HG02678 (cell line): Measurements from ENCODE around the gene MLPH.
"Not testable (repeated sequence)": the region's sequence is repeated elsewhere in the genome, so short reads cannot be mapped to it uniquely, and the experiment has no call there.

ENCODE experiments used
- ATAC-seq: cut with Tn5 transposase; IDR thresholded peaks from one replicate; pipeline ENCODE4 v1.9.1; 2021; ENCODE audit warnings: mild to moderate bottlenecking, moderate library complexity; ENCODE audit not compliant: unreplicated experiment

The MLPH gene

DNA sequence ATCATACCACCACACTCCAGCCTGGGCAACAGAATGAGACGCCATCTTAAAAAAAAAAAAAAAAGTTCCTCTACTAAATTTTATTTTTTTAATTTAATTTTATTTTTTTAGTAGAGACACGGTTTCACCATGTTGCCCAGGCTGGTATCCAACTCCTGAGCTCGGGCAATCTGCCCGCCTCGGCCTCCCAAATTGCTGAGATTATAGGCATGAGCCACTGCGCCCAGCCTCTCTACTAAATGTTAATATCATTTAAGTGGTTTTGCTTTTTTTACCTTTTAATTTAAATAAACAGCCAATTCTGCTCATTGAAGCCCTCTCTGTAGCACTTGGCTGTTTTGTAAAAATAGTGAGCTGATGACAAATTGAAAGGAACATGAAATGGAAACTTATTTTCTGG, 94.3 kb downstream of the MLPH start:
- no peak for ATAC-seq

DNA sequence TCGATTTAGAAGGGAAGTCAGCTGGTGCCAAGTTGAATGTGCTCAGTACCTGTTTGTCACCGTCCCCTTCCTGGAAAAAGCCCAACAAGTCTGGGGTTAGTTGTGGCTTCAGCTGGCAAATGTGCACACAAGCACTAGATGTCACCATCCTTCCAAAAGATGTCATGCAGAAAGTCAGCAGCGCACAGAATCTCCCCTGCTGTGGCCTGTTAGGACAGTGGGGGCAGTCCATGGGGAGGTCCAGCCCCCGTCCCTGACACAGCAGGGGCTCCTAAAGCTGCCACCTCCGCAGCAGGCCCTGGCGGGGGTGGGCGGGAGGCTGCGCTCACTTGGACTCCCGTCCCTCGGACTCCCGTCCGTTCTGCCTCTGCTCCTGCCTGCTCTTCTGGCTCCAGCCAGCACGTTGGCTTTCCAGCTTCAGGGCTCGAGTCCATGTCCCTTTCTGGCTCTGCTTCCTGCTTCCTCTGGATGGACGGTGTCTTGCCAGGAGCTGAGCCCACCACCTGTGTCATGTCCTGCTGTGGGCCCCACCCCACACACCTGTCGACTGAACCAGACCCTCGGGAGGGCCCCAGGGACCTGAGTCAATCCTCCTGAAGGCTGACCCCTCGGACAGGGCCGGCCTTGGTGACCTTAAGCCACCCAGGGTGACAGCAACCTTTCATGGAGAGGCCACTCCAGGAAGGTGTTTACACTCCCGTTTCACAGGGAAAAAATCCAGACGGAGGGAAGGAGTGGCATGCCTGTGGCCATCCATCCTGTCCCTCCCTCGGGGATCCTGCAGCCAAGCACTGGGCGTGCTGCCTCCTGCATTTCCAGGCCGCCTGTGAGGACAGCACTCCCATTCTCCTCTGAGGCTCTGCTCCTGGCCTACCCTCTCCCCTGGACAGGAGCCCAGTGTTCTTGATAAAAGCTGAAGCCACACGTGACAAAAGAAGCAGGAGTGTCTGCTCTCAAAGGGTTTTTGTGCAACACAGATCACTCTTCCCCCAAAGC, 95.0 kb downstream of the MLPH start:
- ATAC-seq = no peak

DNA sequence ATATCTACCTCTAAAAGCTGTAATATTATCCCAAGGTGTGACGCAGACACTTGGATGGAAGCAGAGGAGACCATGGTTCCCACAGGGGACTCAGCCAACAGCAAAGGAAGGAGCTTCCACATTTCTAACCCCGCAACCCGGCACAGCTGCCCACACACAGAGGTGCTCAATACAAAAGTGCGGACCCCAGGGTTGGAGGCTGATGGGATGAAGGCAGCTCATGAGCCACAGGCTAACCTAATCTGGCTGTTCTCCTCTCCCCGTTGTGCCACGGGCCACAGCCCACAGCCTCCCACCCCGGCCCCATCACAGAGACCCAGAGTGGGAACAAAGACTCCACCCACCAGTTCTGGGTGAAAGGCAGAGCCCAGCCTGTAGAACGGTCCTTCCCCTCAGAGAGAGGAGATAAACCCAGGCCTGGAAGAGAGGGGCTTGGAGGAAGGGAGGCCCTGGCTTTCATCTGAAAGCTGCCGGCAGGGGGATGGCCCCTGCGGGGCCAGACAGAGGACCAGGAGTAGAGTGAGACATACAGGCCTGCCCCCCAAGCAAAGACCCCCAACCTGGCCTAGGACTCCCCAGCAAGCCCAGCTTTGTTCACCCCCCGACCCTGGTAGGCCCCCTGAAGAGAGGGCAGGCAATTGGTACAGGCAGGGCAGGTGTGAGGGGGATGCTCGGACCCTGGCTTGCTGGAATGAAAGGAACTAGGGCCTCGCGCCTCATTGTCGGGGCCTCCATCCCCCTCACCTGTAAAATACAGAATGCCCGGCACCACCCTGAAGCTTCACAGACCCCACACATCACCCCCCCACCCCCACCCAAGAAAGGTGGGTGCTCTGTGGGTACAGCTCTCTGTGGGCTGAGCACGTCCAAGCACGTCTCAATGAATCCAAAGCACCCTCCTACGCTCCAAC, 96.6 kb downstream of the MLPH start:
- no peak for ATAC-seq

DNA sequence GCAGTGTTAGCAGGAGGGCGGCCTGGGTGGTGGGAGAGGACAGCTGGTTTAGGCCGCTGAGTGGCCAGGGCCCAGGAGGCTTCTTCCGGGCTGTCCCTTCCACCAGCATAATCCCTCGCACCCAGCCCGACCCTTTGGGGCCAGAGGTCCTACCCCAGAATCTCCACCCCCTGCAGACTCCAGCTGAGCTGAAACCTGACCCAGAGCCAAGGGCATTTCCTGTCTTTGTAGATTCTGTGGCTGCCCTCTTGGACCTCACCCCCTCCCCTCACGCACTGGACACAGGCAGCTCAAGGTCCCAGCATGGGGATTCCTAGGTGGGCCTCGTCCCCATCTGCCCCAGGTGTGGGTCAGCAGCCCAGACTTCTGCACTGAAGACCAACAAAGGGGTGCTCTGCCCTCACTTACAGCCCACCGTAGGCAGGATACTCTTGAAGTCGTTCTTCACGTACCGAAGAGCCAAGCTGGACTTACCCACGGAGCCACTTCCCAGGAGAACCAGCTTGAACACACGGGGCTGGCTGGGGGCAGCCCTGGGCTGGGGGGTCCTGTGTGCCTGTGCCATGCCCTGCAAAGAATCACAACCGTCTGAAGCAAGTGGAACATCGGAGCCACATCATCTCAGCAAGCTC, 98.7 kb downstream of the MLPH start:
- no peak for ATAC-seq

DNA sequence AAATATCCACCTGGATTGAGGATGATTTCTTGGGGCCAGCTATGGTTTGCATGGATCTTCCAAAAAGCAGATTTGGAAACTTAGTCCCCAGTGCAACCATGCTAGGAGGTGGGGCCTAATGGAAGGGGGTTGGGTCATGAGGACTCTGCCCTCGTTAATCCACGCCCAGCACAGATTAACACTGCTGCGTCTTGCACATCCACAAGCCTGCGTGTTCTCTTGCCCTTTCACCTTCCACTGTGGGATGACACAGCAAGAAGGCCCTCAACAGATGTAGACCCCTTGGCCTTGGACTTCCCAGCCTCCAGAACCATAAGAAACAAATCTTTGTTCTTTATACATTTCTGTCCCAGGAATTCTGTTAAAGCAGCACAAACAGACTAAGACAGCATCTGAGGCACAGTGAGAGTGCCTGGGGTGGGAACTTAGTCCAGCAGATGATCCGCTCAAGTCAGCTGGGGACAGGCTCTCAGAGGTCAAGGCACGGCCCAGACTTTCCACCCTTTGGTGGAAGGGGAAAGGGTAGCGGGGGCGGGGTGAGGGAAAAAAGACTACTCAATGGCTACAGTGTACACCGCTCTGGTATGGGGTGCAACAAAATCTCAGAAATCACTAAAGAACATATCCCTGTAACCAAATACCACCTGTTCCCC, 101.1 kb downstream of the MLPH start:
- ATAC-seq = no peak

DNA sequence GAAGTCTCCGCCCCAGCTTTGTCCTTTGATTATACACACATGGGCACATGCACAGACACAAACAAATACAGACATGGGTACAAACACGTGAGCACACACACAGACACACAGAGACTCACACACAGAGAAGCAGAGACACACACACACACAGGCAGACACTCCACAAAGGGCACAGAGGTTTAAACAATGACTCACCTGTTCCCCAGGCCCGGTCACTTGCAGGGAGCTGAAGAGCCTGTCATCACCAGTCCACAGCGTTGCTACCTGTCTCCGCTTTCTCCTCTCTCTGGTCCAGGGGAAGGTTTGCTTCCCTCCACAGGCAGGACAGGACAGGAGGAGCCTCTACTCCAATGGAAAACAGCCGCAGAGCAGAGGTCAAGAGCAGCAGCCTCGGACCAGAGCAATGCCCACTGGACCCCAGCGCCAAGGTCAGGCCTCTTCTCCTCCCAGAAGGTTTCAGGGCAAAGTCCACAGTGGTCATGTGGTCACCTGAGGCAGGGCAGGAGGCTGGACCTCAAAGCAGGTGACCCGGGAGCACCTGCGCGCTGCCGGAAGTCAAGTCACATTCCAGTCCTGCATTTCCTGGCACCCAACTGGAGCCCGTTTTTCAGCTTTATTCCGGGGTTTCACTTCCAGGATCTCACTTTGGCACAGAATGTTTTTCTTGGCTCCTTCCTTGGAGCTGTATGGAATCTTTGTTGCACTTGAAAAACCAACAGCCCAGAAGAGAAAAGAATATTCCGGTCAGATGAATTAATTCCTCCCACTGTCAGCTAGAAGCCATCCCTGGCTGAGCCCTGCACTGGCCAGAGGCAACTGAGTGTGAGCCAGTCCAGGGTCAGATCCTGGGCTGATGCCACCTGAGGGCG, 103.5 kb downstream of the MLPH start, which contains the start of gene RAB17:
Gene RAB17 (minus strand): TSS at position 463 of the 869 bp plus-strand sequence. CDS start 4,580 bp downstream, outside the sequence.
- no peak for ATAC-seq

DNA sequence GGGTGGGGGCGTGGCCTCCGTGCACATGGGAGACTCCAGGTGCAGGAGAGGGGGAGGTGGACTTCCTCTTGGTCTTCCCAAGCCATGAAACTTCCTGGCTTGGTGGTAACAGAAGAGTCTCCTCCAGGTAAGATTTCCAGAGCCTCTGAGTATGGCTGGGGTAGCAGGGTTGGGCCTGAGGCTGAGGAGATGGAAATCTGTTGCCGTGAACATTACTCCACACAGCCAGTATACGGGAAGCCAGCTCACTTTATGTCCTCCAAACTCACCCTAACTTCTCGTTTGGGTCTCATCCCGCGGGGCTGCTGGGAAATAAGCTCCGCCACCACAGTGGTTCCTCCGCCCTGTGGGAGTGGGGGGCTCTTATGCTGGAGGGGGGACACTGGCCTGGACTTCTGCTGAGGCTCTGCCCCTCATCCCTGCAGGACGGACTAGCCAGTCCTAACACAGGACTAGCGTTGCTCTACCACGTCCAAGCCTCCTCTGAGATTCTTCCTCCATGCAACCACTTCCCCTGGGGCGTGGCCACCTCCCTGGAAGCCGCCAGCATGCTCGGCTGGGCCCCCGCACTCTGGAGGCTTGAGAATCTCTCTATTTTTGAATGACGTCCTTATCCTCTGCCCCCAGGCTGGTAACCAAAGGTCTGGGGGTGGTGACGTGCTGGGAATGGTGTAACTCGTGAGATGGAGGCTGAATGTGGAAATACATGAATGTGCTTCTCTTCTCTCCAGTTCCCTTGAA, 104.3 kb downstream of the MLPH start:
- ATAC-seq = peak; percentile 51

DNA sequence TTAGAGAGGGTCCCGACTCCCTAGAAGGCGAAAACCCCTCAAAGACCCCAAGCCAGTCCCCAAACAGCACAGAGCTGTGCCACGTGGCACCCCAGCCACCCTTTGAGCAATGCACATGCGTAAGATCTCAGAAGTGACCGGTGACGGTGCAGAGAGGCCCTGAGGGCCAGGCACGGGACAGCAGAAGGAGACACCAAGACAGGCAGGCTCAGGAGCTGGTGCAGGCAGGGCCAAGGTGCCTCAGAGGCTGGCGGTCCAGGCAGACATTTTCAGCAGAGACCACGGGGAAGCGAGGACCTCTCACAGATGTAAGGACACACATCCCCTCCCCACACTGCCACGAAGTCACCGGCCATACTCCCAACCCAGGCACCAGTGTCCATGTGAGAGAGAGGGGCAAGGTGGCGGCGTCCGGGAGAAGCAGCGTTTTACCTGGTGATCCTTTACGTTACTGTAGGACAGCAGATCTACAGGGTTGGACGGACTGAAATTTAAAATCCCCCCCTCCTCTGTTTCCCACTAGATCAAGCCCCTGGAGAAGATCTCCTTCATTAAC, 105.5 kb downstream of the MLPH start:
- ATAC-seq = no peak

DNA sequence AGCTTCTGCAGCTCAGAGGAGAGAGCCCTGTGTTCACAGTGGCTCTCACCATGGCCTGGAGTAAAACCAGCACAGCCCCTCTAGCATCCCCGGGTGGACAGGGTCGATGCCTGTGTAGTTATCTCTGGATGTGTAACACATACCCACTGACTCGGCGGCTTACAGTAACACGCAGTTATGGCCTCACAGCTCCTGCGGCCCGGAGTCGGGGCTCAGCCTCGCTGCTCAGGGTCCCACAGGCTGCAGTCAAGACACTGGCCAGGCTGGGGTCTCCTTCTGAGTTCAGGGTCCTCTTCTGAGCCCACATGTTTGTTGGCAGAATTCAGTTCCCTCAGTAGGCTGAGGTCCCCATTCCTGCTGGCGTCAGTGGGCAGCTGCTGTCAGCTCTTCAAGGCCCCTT, 106.0 kb downstream of the MLPH start:
- ATAC-seq = no peak

DNA sequence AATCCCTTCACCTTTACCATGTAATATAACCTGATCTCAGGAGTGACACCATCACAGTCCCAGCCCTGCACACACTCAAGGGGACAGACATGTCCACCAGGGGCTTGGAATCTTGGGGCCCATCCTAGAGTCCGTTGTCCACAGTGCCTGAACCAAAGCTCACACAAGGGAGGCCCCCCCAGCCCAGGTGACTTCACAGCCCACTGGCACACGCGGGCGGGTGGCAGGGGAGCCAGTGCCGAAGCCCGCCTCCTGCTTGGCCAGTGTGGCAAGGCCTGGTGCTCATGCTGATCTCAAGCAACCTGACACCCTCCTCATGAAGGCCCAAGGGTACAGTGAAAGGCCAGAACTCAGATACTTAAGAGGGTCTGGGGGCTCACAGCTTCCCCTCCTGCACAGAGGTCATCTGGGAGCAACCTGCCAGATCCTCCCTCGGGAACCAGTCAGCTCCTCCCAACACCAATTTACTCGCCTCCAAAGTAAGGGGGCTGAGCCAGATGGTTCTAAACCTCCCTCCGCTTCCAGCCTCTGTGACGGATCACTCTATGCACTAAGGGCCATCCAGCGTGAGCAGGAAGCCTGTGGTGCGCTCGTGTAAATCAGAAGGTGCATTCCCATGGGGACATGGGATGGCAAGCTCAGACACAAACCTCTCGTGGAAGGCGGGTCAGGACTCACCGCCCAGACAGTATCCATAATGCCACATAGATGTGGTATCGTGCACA, 106.7 kb downstream of the MLPH start:
- ATAC-seq = no peak

DNA sequence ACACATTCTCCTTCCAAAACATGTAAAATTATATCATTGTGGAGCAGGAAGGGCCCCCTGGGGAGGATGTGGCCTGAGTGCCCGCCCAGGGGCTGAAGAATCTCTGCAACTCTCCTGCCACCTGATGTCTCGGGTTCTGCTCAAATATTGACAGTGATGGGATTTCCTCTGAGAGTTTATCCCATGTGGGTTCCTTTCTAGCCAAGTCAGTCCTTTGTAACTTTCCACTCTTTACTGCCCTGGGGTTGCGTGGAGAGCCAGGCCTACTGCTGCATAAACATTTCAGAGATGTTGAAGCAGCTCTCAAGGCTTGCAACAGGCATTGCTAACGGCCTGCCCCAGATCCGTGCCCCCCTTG, 107.4 kb downstream of the MLPH start:
- ATAC-seq = no peak

DNA sequence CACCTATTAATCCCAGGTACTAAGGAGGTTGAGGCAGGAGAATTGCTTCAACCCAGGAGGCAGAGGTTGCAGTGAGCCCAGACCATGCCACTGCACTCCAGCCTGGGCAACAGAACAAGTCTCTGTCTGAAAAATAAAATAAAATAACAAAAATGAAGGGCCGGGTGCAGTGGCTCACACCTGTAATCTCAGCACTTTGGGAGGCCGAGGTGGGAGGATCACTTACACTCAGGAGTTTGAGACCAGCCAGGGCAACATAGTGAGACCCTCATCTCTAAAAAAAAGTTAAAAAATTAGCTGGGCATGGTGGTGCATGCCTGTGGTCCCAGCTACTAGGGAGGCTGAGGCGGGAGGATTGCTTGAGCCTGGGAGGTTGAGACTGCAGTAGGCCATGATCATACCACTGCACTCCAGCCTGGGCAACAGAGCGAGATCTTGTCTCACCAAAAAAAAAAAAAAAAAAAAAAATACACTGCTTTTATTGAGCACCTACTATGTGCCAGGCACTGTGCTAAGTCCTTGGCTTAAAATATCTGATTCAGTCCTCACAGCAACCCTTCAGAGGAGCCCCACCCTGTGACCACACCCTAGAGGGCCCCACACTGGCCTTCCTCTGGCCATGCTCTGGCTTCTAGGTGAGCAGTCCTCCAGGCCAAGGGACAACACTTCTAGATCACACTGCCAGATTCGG, 108.9 kb downstream of the MLPH start:
- ATAC-seq = not testable (repeated sequence)

DNA sequence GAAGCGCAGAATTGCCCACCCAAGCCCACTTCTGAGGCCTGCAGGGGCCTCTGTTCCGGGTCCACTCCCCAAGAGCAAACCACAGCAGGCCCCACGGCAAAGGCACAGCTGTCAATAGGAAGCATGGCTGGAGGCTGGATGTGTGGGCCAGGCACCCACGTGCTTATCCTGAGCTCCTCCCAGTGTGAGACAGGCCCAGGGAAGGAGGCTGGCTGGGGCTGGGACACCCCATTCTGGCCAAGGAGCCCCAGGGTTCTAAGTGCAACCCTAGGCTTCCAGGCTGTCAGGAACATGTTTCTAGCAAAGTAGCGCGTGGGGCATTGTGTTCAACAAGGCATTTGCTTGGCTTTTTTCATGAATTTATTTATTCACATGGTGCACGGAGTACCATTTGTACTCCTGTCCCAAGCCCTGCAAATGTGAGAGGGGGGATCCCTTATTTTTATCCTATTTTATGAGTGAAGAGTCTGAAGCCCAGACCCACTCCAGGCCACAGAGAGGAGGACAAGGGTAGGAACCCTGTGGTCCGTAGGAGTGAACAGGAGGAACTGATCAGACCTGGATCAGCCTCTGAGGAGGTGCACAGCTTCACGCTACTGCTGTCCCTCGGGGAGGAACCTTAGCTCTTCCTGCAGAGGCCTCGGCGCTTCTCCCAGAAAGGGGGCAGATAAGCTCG, 109.6 kb downstream of the MLPH start:
- ATAC-seq = no peak

DNA sequence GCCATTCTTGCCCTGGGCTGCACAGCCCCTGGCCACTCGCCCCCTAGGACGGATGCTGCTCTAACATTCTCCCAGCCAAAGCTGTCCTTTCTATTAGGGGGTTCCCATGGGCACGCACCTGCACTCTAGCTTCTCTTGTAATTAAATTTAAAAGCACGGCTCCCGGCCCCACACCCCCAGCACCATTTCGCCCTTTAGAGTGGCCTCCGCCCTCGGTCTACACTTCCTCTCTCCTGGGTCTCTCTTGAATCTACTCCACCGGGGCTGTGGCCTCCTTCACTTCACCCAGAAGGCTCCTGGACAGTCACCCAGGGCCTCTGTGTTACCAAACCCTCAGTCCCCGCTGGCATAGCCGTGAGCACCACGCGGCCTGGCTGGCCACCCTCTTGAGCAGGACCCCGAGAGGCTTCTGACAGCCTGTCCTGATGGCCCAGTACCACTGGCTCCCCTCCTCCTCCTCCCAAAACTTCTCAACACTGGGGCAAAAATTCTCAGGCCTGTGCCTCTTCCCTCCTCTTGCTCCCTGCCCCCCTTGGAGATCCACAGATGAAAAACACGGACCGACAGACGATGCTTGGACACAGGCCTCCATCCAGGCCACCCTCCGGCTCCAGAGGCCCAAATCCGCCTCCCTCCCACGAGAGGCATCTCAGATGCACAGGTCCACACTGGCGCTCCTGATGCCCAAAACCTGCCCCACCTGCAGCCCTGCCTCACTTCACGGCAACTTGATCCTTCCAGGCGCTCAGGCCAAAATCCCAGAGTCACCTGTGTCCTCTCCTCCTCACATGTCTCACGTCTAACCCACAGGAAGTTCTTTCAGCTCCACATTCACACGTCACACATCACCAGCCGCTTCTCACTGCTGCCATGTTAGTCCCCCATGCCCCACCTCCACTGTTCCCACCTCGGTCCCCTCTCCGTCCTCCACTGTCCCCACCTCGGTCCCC, 110.4 kb downstream of the MLPH start:
- ATAC-seq = no peak

DNA sequence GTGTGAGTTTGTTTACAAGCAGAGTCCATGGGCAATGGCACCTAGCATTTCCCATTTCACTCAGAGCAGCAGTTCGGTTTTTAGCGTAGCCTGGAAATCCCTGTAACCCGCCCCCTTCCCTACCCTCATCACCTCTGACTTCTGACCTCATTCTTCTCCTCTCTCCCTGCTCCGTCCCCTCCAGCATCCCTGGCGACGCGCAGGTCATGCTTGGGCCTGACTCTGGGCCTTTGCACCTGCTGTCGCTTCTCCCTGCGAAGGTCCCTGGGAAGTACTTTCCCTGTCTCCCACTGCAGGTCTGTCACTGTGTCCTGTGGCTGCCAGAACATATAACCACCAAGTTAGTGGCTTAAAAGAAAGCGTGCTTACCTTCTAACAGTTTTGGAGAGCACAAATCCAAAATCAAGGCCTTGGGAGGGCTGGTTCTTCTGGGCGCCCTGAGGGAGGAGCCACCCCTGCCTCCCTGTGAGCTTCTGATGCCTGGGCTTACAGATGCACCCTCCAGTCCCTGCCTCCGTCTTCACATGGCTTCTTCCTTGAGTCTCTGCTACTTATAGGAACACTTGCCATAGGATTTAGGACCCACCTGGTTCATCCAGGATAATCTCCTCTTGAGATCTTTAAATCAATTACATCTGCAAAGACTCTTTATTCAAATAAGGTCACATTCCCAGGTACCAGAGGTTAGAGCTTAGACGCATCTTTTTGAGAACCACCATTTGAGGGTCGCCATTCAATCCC, 111.6 kb downstream of the MLPH start:
- no peak for ATAC-seq
